ENCODE data around the gene ADGRF4.

DNA sequence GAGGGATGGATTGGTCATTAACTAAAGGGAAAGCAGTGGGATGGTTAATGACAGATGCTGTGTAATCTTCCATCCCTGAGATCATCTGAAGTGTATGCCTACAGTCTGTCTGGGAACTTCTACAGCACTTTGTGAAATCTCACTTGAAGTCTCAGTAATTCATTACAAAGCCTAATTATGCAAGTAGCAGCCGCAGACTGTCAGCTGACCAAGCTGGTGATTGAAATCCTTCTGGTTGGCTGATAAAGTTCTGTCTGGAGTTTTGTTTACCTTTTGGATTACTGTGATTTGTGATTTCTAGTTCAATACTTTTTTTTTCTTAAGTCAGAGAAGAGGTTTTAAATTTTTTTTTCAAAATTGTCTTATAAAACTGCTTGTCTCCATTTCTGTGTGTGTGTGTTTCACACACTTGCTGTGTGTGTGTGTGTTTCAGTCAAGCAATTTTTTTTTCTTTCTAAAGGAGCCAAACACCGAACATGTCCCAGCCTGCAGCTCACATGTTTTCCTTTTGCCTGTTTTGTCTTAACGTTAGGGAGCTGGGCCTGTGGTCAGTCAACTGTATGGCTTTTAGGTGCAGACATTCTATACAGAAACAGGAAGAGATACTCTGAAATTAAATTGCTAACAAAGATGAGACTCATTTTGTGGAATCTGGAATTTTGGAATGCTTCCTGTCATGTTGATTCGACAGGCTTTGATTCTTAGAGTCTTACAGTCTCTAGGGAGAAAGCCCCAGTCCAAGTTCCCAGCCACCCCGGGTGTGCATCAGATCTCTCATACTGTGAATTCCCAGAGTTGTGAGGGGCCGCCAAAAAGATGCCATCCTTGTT, 28.5 kb upstream of the ADGRF4 start:
- TF ChIP-seq HDAC2 (IDR thresholded peaks at IDR 0.05; ENCODE audit: borderline replicate concordance in 1 of 2, low read depth in 2 of 2, low read length in 2 of 2) (no peak), EP300 (IDR thresholded peaks at IDR 0.05; ENCODE audit: borderline replicate concordance in 1 of 2, low read depth in 2 of 2, low read length in 2 of 2) (no peak), RAD21 (IDR thresholded peaks at IDR 0.05 in 1 of 2, conservative IDR thresholded peaks at IDR 0.05 in 1 of 2; ENCODE audit: low read depth in 2 of 2, low read length in 2 of 2) (no peak), CREB1 (IDR thresholded peaks at IDR 0.05) (no peak)
- TF ChIP-seq, protein P1, sequence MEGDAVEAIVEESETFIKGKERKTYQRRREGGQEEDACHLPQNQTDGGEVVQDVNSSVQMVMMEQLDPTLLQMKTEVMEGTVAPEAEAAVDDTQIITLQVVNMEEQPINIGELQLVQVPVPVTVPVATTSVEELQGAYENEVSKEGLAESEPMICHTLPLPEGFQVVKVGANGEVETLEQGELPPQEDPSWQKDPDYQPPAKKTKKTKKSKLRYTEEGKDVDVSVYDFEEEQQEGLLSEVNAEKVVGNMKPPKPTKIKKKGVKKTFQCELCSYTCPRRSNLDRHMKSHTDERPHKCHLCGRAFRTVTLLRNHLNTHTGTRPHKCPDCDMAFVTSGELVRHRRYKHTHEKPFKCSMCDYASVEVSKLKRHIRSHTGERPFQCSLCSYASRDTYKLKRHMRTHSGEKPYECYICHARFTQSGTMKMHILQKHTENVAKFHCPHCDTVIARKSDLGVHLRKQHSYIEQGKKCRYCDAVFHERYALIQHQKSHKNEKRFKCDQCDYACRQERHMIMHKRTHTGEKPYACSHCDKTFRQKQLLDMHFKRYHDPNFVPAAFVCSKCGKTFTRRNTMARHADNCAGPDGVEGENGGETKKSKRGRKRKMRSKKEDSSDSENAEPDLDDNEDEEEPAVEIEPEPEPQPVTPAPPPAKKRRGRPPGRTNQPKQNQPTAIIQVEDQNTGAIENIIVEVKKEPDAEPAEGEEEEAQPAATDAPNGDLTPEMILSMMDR (IDR thresholded peaks at IDR 0.05; ENCODE audit: control extremely low read depth in 1 of 3, insufficient read depth in 1 of 3, low read depth in 1 of 3, low read length in 3 of 3), result no peak

All from H1 (cell line).